Uterus (tissue), 4 donors: Measurements from ENCODE around the gene TBC1D16. TPM values are rescaled to one million over a fixed set of nuclear protein-coding genes. Genes with fewer than 3 reads are reported as not detected.

Experiments used
- DNase-seq, 2 donors: peaks; one replicate each; pipeline ENCODE4 v3.0.0-alpha.2; 2019 to 2020
- H3K27ac ChIP-seq, 2 donors: fragments of 200-600 bp; sonication (generic); 1 replicate in 1 of 2; 2 replicates in 1 of 2; pipeline ENCODE4 v1.5.1; 2016 to 2018
- H3K27me3 ChIP-seq, 2 donors: fragments of 200-600 bp; sonication (generic); one replicate each; pipeline ENCODE4 v1.5.1; 2018 to 2019; ENCODE audit warnings: control low read depth in 1 of 2
- H3K36me3 ChIP-seq, 2 donors: fragments of 200-600 bp; sonication (generic); one replicate each; pipeline ENCODE4 v1.5.1; 2019; ENCODE audit warnings: control low read depth in 1 of 2
- H3K4me1 ChIP-seq, 2 donors: fragments of 200-600 bp; sonication (generic); one replicate each; pipeline ENCODE4 v1.5.1; 2018 to 2019; ENCODE audit warnings: control low read depth in 1 of 2
- H3K4me3 ChIP-seq, 2 donors: fragments of 200-600 bp; sonication (generic); 1 replicate in 1 of 2; 2 replicates in 1 of 2; pipeline ENCODE4 v1.5.1; 2018 to 2019; ENCODE audit warnings: mild to moderate bottlenecking in 1 of 2
- H3K9me3 ChIP-seq, 2 donors: fragments of 200-600 bp; sonication (generic); one replicate each; pipeline ENCODE4 v1.5.1; 2019; ENCODE audit warnings: control low read depth in 1 of 2
- CTCF ChIP-seq, 4 experiments: fragments of 200-600 bp in 2 of 4; fragments of 450-650 bp in 2 of 4; sonication (generic) in 2 of 4; IDR thresholded peaks; one replicate each; pipeline ENCODE4 v1.5.1; 2016 to 2019; ENCODE audit warnings: antibody characterized with exemption in 4 of 4, mild to moderate bottlenecking in 2 of 4, moderate library complexity in 1 of 4
- POLR2A ChIP-seq, 2 donors: fragments of 450-650 bp; IDR thresholded peaks; one replicate each; pipeline ENCODE4 v1.6.1; 2016; ENCODE audit warnings: antibody characterized with exemption in 2 of 2, mild to moderate bottlenecking in 1 of 2, moderate library complexity in 1 of 2
- intact Hi-C: fragments of 100-400 bp; cut with DNase I; formaldehyde crosslinking; loops from one replicate; pipeline ENCODE4 v1.15.1; 2023; ENCODE audit warnings: low total_unique reads
- total RNA-seq, 4 donors: library from RNA; depleted of rRNA in 3 of 4; stranded (reverse); fragments of >200 nt in 3 of 4; gene quantifications; one replicate each; pipeline versions ENCODE4 v1.1.0 to v1.2.4, GENCODE V29; 2014 to 2023
- donor health status: DM: yes; HTN: yes; CAD: no.

TBC1D16 gene
- total RNA-seq, 4 donors from 2014 or later: 3.8 to 58.2 (median 18.3) TPM

DNA sequence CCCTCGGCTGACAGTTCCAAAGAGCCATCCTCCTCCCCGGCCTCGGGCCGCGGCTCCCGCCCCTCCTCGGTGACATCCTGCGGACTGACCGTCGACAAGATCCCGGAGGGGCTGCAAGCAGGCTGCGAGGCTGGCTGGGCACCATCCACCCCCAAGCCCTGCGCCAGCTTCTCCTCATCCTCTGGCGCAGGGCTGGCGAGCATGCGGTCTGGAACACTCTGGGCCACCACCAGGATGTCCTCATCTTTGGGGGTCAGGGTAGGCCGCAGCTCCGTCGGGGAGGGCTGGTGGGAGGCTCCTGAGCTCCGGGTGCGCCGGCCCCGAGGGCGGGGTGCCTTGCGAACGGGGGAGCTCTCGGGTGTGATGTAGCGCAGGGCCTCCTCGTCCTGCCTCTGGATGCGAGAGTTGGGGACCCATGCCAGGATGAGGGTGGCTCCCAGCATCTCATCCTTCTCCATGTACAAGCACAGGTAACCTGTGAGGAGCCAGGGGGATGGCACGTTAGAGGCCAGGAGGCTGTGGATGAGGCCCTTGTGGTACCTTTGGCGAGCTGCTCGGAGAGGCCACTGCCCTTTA lies 25.3 kb downstream of the TBC1D16 start:
- Histone ChIP-seq H3K9me3 (no peaks in the 10 kb centered on the region), H3K4me1 (no peaks in the 10 kb centered on the region), H3K36me3 (no peaks in the 10 kb centered on the region), H3K4me3 (no peak overlapping the region), H3K27me3 (no peaks in the 10 kb centered on the region), H3K27ac (no peak overlapping the region)
- TF ChIP-seq POLR2A (IDR thresholded peaks at IDR 0.05): no peak
- no peak for TF ChIP-seq CTCF (IDR thresholded peaks at IDR 0.05)
- DNase-seq: no peak
- intact Hi-C loops: no loop called here

DNA sequence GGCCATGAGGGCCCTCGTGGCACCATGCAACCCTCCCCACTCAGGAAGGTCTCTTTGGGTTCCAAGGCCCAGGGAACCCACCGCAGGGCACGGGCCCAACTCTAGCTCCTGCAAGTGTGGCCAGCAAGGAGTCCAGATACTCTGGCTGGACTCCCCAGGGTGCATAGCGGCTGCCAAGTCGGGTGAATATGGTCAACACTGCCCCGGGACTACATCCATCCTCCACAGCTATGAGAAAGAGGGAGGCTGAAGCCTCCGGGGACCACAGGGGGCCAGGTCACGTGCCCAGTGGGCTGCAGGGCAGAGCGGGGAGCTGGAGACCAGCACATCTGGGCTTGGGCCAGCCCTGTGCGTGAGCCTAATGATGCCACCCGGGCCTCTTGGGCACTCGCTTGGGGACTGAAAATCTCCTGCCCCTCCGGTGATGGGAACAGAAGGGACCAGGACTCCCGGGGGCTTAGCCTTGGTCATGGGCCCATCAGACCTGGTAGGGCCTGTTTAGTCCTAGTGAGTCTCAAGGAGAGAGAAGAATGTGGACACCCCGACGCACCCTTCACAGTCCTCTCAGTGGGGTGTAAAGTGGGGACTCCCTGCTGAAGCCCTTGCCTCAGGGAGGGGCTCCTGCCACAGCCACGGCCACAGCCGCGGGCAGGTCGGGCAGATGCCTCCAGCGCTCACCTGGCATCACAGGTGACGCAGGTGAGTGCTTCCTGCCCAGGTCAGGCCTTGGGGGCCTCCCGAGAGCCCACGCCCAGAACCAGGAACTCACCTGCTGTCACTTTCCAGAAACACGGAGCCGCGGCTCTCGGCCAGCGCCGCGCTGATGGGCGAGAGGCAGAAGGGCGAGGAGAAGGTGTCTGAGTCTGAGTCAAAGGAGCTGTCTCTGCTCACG lies 26.0 kb downstream of the TBC1D16 start:
- Histone ChIP-seq H3K27ac (no peak overlapping the region), H3K4me3 (no peak overlapping the region), H3K27me3 (no peaks in the 10 kb centered on the region), H3K9me3 (no peaks in the 10 kb centered on the region), H3K36me3 (no peaks in the 10 kb centered on the region), H3K4me1 (no peaks in the 10 kb centered on the region)
- no peak for DNase-seq
- intact Hi-C loops: loop anchor here (10.0 kb wide), 1 partner anchor 55 kb away; no protein-coding TSS in a partner anchor
- TF ChIP-seq CTCF (IDR thresholded peaks at IDR 0.05) (no peak), POLR2A (IDR thresholded peaks at IDR 0.05) (no peak)

GRCh38 chr17:80008848-80009247 lies 26.8 kb downstream of the TBC1D16 start:
- intact Hi-C loops: loop anchor here (10.0 kb wide), 1 partner anchor 56 kb away; no protein-coding TSS in a partner anchor
- no peak overlapping the region for H3K4me3 ChIP-seq
- no peaks in the 10 kb centered on the region for H3K27me3 ChIP-seq
- no peak for TF ChIP-seq POLR2A (IDR thresholded peaks at IDR 0.05)
- TF ChIP-seq CTCF (IDR thresholded peaks at IDR 0.05): no peak
- H3K4me1 ChIP-seq: no peaks in the 10 kb centered on the region
- DNase-seq: no peak
- H3K36me3 ChIP-seq: no peaks in the 10 kb centered on the region
- H3K9me3 ChIP-seq: no peaks in the 10 kb centered on the region
- H3K27ac ChIP-seq: no peak overlapping the region

GRCh38 chr17:80008383-80008840 lies 27.3 kb downstream of the TBC1D16 start:
- H3K27ac ChIP-seq: no peak overlapping the region
- peak; percentile 88 to 94 (median 92) for TF ChIP-seq CTCF (IDR thresholded peaks at IDR 0.05)
- no peak for TF ChIP-seq POLR2A (IDR thresholded peaks at IDR 0.05)
- intact Hi-C loops: loop anchor here (10.0 kb wide), 1 partner anchor 56 kb away; no protein-coding TSS in a partner anchor
- DNase-seq: peak; percentile 78 to 80
- H3K9me3 ChIP-seq: no peaks in the 10 kb centered on the region
- no peaks in the 10 kb centered on the region for H3K27me3 ChIP-seq
- no peaks in the 10 kb centered on the region for H3K4me1 ChIP-seq
- H3K36me3 ChIP-seq: no peaks in the 10 kb centered on the region
- H3K4me3 ChIP-seq: no peak overlapping the region

GRCh38 chr17:80007939-80008338 lies 27.7 kb downstream of the TBC1D16 start:
- no peaks in the 10 kb centered on the region for H3K36me3 ChIP-seq
- H3K27ac ChIP-seq: no peak overlapping the region
- TF ChIP-seq POLR2A (IDR thresholded peaks at IDR 0.05) (no peak), CTCF (IDR thresholded peaks at IDR 0.05) (no peak)
- intact Hi-C loops: loop anchor here (10.0 kb wide), 1 partner anchor 57 kb away; no protein-coding TSS in a partner anchor
- H3K4me1 ChIP-seq: no peaks in the 10 kb centered on the region
- H3K4me3 ChIP-seq: no peak overlapping the region
- no peaks in the 10 kb centered on the region for H3K27me3 ChIP-seq
- DNase-seq: no peak
- no peaks in the 10 kb centered on the region for H3K9me3 ChIP-seq
